Esophagus squamous epithelium (tissue), 5 donors: ENCODE results near the gene CD19. TPM values are rescaled to one million over a fixed set of nuclear protein-coding genes. Genes with fewer than 3 reads are reported as not detected.

Experiments used
- DNase-seq: peaks from one replicate; lab custom pipeline; 2025; lab: John Stamatoyannopoulos, UW
- H3K27ac ChIP-seq, 4 donors: fragments of 200-600 bp; sonication (generic); one replicate each; pipeline ENCODE4 v1.5.1; 2016 to 2019; ENCODE audit warnings: mild to moderate bottlenecking in 1 of 4
- H3K27me3 ChIP-seq, 4 donors: fragments of 200-600 bp; sonication (generic); 1 replicate in 3 of 4; 2 replicates in 1 of 4; pipeline versions ENCODE4 v1.5.1 to v1.6.0; 2017 to 2021; ENCODE audit warnings: antibody characterized with exemption in 1 of 4
- H3K36me3 ChIP-seq, 3 donors: fragments of 200-600 bp; sonication (generic); one replicate each; pipeline ENCODE4 v1.5.1; 2016 to 2019
- H3K4me1 ChIP-seq, 3 donors: fragments of 200-600 bp; sonication (generic); one replicate each; pipeline ENCODE4 v1.5.1; 2017 to 2019
- H3K4me3 ChIP-seq, 4 donors: fragments of 200-600 bp; sonication (generic); 1 replicate in 3 of 4; 2 replicates in 1 of 4; pipeline ENCODE4 v1.5.1; 2016 to 2019; ENCODE audit warnings: mild to moderate bottlenecking in 2 of 4, moderate library complexity in 1 of 4
- H3K9me3 ChIP-seq, 3 donors: fragments of 200-600 bp; sonication (generic); one replicate each; pipeline ENCODE4 v1.5.1; 2016 to 2019
- POLR2A ChIP-seq, 4 donors: fragments of 450-650 bp; IDR thresholded peaks; one replicate each; pipeline ENCODE4 v1.6.1; 2017; ENCODE audit warnings: antibody characterized with exemption in 4 of 4, mild to moderate bottlenecking in 4 of 4, moderate library complexity in 3 of 4
- WGBS, 2 donors: methylation state at CpG; one replicate each; pipeline ENCODE4 v1.1.5; 2018; 5-methylcytosine and 5-hydroxymethylcytosine counted together
- intact Hi-C: fragments of 100-400 bp; cut with DNase I; formaldehyde crosslinking; loops from one replicate; pipeline ENCODE4 v1.15.0; 2022
- total RNA-seq, 4 donors: library from RNA; depleted of rRNA; stranded (reverse); fragments of >200 nt; gene quantifications; one replicate each; pipeline ENCODE4 v1.1.0, GENCODE V29; 2016
- TF ChIP-seq, protein P1 (sequence below), 6 experiments: fragments of 450-650 bp in 4 of 6; fragments of 200-600 bp in 2 of 6; sonication (generic) in 2 of 6; IDR thresholded peaks; one replicate each; pipeline ENCODE4 v1.5.1; 2016 to 2019; ENCODE audit warnings: antibody characterized with exemption in 6 of 6, mild to moderate bottlenecking in 4 of 6, moderate library complexity in 4 of 6
- donor health status: DM: yes; HTN: yes; CAD: no.

CD19 gene
- total RNA-seq, 4 donors from 2014 or later, result 0.19 to 0.42 TPM; not detected in 2

DNA sequence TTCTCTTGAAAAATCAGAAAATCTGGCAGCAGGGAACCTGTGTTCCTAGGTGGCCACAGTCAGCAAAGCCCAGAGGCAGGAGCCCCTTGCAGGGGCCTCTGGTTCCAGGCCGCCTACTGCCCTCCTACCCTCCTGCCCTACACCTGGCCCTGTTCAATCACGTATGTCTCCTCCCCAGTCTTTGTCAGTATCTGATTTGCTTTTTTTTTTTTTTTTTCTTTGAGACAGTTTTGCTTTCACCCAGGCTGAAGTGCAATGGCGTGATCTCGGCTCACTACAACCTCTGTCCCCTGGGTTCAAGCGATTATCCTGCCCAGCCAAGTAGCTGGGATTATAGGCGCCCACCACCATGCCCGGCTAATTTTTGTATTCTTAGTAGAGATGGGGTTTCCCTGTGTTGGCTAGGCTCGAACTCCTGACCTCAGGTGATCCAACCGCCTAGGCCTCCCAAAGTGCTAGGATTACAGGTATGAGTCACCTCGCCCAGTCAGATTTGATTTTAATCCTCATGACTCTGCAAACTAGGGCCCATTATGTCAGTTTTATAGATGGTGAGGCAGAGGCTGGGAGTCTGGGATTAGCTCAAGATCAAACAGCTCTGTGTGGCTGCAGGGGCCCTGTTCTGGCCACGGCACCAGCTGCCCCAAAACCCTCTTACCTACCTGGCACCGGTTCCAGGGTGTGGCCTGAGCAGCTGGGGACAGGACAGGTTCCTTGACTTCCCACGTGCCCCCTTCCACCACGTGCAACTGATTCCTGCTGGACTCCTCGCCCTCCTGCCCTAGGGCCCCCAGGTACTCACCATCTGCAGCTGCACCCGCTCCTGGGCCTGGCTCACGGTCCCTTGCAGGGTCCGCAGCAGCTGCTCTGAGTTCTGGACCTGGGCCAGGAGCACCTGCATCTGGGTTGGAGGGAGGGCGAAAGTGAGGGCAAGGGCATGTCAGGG, 21.4 kb upstream of the CD19 start:
- Histone ChIP-seq H3K36me3 (peaks cover 0 to 99% (median 11%) of the 10 kb centered on the region in 3 donors), H3K4me1 (peaks cover 0 to 10% (median 4%) of the 10 kb centered on the region in 3 donors), H3K27ac (peak overlapping the region in 3 of 4 donors; percentile 21 to 43 (median 35)), H3K27me3 (no peaks in the 10 kb centered on the region), H3K9me3 (no peaks in the 10 kb centered on the region), H3K4me3 (no peak overlapping the region)
- TF ChIP-seq, protein P1, sequence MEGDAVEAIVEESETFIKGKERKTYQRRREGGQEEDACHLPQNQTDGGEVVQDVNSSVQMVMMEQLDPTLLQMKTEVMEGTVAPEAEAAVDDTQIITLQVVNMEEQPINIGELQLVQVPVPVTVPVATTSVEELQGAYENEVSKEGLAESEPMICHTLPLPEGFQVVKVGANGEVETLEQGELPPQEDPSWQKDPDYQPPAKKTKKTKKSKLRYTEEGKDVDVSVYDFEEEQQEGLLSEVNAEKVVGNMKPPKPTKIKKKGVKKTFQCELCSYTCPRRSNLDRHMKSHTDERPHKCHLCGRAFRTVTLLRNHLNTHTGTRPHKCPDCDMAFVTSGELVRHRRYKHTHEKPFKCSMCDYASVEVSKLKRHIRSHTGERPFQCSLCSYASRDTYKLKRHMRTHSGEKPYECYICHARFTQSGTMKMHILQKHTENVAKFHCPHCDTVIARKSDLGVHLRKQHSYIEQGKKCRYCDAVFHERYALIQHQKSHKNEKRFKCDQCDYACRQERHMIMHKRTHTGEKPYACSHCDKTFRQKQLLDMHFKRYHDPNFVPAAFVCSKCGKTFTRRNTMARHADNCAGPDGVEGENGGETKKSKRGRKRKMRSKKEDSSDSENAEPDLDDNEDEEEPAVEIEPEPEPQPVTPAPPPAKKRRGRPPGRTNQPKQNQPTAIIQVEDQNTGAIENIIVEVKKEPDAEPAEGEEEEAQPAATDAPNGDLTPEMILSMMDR (IDR thresholded peaks at IDR 0.05), result no peak
- TF ChIP-seq POLR2A (IDR thresholded peaks at IDR 0.05), result no peak
- DNase-seq, result no peak
- intact Hi-C loops, result no loop called here
- WGBS, 2 donors, result 59 to 69% methylated on average over 7 to 15 of the region's 19 CpGs

GRCh38 chr16:28912558-28912957, 19.2 kb upstream of the CD19 start:
- WGBS, 2 donors, result 90 to 91% methylated on average over 10 to 12 of the region's 12 CpGs
- no peak overlapping the region for H3K27ac ChIP-seq
- peaks cover 0 to 10% (median 4%) of the 10 kb centered on the region in 3 donors for H3K4me1 ChIP-seq
- peaks cover 3 to 99% (median 9%) of the 10 kb centered on the region in 3 donors for H3K36me3 ChIP-seq
- intact Hi-C loops, result no loop called here
- H3K9me3 ChIP-seq, result no peaks in the 10 kb centered on the region
- TF ChIP-seq, protein P1 (IDR thresholded peaks at IDR 0.05), result no peak
- no peak for TF ChIP-seq POLR2A (IDR thresholded peaks at IDR 0.05)
- H3K4me3 ChIP-seq, result no peak overlapping the region
- DNase-seq, result no peak
- H3K27me3 ChIP-seq, result no peaks in the 10 kb centered on the region

- Histone ChIP-seq H3K4me1 (peaks cover 0 to 10% (median 4%) of the 10 kb centered on the region in 3 donors), H3K27me3 (no peaks in the 10 kb centered on the region), H3K36me3 (peaks cover 11 to 99% (median 13%) of the 10 kb centered on the region in 3 donors), H3K27ac (no peak overlapping the region), H3K9me3 (no peaks in the 10 kb centered on the region), H3K4me3 (no peak overlapping the region)
- no peak for DNase-seq
- intact Hi-C loops, result no loop called here
- no peak for TF ChIP-seq POLR2A (IDR thresholded peaks at IDR 0.05)
- TF ChIP-seq, protein P1 (IDR thresholded peaks at IDR 0.05), result no peak
- 89 to 96% methylated on average over 6 to 11 of the region's 29 CpGs for WGBS, 2 donors
These were observed 17.6 kb upstream of the CD19 start for GRCh38 chr16:28913946-28914724.

DNA sequence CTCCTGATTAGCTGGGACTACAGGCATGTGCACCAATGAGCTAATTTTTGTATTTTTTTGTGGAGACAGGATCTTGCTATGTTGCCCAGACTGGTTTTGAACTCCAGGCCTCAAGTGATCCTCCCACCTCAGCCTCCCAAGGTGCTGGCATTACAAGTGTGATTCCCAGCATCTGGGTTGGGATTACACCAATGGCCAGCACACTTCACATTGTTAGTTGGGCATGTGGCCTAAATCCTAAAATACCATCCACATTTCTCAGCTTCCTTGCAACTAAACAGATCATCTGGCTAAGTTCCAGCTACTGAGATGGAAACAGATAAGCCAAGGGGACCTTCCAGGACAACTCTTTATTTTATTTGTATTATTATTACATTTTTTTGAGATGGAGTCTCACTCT, 16.6 kb upstream of the CD19 start:
- intact Hi-C loops, result no loop called here
- no peaks in the 10 kb centered on the region for H3K9me3 ChIP-seq
- no peaks in the 10 kb centered on the region for H3K27me3 ChIP-seq
- H3K36me3 ChIP-seq, result peaks cover 16 to 98% (median 19%) of the 10 kb centered on the region in 3 donors
- DNase-seq, result no peak
- no peak for TF ChIP-seq POLR2A (IDR thresholded peaks at IDR 0.05)
- TF ChIP-seq, protein P1 (IDR thresholded peaks at IDR 0.05), result no peak
- peaks cover 0 to 10% (median 4%) of the 10 kb centered on the region in 3 donors for H3K4me1 ChIP-seq
- no peak overlapping the region for H3K27ac ChIP-seq
- H3K4me3 ChIP-seq, result no peak overlapping the region
